Measurements from ENCODE around the gene TNFSF18. TPM values are rescaled to one million over a fixed set of nuclear protein-coding genes. Genes with fewer than 3 reads are reported as not detected.

TNFSF18 gene
- 0.22 TPM in 1 of 2 replicates, not detected in the other for total RNA-seq (2014; rRNA removed; shearing (Covaris generic))
- polyA plus RNA-seq (2016; fragmentation: Nextera tagmentation; extraction: Ambion mirVana): 0.11 TPM in 1 of 2 replicates, not detected in the other

DNA sequence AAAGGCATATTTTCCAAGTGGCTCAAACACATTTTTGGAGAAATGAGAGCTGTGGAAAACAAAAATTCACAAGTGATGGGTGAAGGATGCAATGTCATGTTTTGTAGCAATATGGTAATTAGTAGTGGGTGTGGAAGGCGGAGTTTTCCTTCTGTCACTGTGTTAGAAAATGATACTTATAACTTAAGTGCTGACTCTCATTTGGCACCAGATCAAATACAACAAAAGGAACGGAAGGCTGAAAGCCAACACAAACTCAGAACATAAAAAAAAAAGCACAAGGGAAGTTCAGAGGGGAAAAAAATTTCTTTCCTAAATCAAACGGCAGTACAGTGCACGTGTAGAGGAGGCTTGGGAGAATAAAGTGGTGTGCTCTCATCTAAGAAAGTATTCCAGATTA, at the start of gene TNFSF18:
Gene TNFSF18 (minus strand): TSS at position 77 of the 400 bp plus-strand sequence. CDS start 45 bp downstream, at position 32.
- in situ Hi-C loops (cut with MboI): no loop called here
- Histone ChIP-seq H3K9ac (no peak within 1 kb of the TSS), H3K4me3 (no peak within 1 kb of the TSS), H3K27ac (no peak within 1 kb of the TSS), H3K9me2 (ENCODE audit: insufficient read depth) (no peaks in the 10 kb centered on the region; the same call in 1 of the 2 replicates), H3K9me3 (ENCODE audit: low read depth) (no peaks in the 10 kb centered on the region), H3K36me3 (ENCODE audit: low read depth) (no peaks in the 10 kb centered on the region), H2AFZ (no peak within 1 kb of the TSS), H3K79me2 (ENCODE audit: insufficient read depth) (no peaks in the 10 kb centered on the region), H3K4me2 (ENCODE audit: unreplicated experiment) (no peak within 1 kb of the TSS), H4K20me1 (ENCODE audit: insufficient read depth) (no peaks in the 10 kb centered on the region), H3K4me1 (ENCODE audit: insufficient read depth) (peaks cover 14% of the 10 kb centered on the region), H3K27me3 (replicated peaks; ENCODE audit: insufficient read depth) (no peaks in the 10 kb centered on the region), H3F3A (ENCODE audit: insufficient read depth) (peaks cover 9% of the 10 kb centered on the region; the same call in 1 of the 2 replicates)
- 31 to 34% methylated on average over 4 of the region's 4 CpGs for WGBS, 2 experiments (ENCODE audit: low coverage in 1 of 2, low lambda C conversion rate in 2 of 2, missing lambda C conversion rate in 2 of 2)
- no peak for TF ChIP-seq EZH2 (IDR thresholded peaks at IDR 0.05; ENCODE audit: insufficient read depth, poor library complexity, severe bottlenecking)
- DNase-seq: no peak

GRCh38 chr1:173099166-173099565, 48.4 kb upstream of the TNFSF18 start:
- Histone ChIP-seq H3K4me1 (ENCODE audit: insufficient read depth) (peaks cover 37% of the 10 kb centered on the region), H3K27me3 (replicated peaks; ENCODE audit: insufficient read depth) (no peaks in the 10 kb centered on the region), H3F3A (ENCODE audit: insufficient read depth) (peaks cover 18% of the 10 kb centered on the region), H3K36me3 (ENCODE audit: low read depth) (no peaks in the 10 kb centered on the region), H3K4me3 (no peak overlapping the region), H3K9me2 (ENCODE audit: insufficient read depth) (no peaks in the 10 kb centered on the region), H3K27ac (no peak overlapping the region), H3K9me3 (ENCODE audit: low read depth) (no peaks in the 10 kb centered on the region), H3K79me2 (ENCODE audit: insufficient read depth) (no peaks in the 10 kb centered on the region), H4K20me1 (ENCODE audit: insufficient read depth) (no peaks in the 10 kb centered on the region), H3K4me2 (ENCODE audit: unreplicated experiment) (no peak overlapping the region), H2AFZ (no peak overlapping the region), H3K9ac (no peak overlapping the region)
- TF ChIP-seq EZH2 (IDR thresholded peaks at IDR 0.05; ENCODE audit: insufficient read depth, poor library complexity, severe bottlenecking) (no peak), EZH2phosphoT487 (IDR thresholded peaks at IDR 0.05; ENCODE audit: insufficient read depth, low read depth) (no peak)
- no peak for DNase-seq
- in situ Hi-C loops (cut with MboI): no loop called here
- WGBS, 2 experiments (ENCODE audit: low coverage in 1 of 2, low lambda C conversion rate in 2 of 2, missing lambda C conversion rate in 2 of 2): 99 to 100% methylated on average over 2 of the region's 2 CpGs

- Histone ChIP-seq H3K27me3 (replicated peaks; ENCODE audit: insufficient read depth) (no peaks in the 10 kb centered on the region), H3K4me2 (ENCODE audit: unreplicated experiment) (no peak overlapping the region), H3K9me2 (ENCODE audit: insufficient read depth) (no peaks in the 10 kb centered on the region), H3K9ac (no peak overlapping the region), H3K27ac (no peak overlapping the region), H3F3A (ENCODE audit: insufficient read depth) (peaks cover 18% of the 10 kb centered on the region), H2AFZ (peak overlapping the region; percentile 44; the same call in 1 of the 2 replicates), H3K4me1 (ENCODE audit: insufficient read depth) (peaks cover 37% of the 10 kb centered on the region), H3K9me3 (ENCODE audit: low read depth) (no peaks in the 10 kb centered on the region), H3K36me3 (ENCODE audit: low read depth) (no peaks in the 10 kb centered on the region), H4K20me1 (ENCODE audit: insufficient read depth) (no peaks in the 10 kb centered on the region), H3K79me2 (ENCODE audit: insufficient read depth) (no peaks in the 10 kb centered on the region), H3K4me3 (no peak overlapping the region)
- in situ Hi-C loops (cut with MboI): no loop called here
- no peak for DNase-seq
- TF ChIP-seq EZH2phosphoT487 (IDR thresholded peaks at IDR 0.05; ENCODE audit: insufficient read depth, low read depth) (no peak), EZH2 (IDR thresholded peaks at IDR 0.05; ENCODE audit: insufficient read depth, poor library complexity, severe bottlenecking) (no peak)
These were observed 47.4 kb upstream of the TNFSF18 start for GRCh38 chr1:173098117-173098516.

GRCh38 chr1:173097001-173097400, 46.3 kb upstream of the TNFSF18 start:
- Histone ChIP-seq H3K4me3 (no peak overlapping the region), H3K4me1 (ENCODE audit: insufficient read depth) (peaks cover 37% of the 10 kb centered on the region), H4K20me1 (ENCODE audit: insufficient read depth) (no peaks in the 10 kb centered on the region), H2AFZ (peak overlapping the region; percentile 49), H3K9me3 (ENCODE audit: low read depth) (no peaks in the 10 kb centered on the region), H3K9me2 (ENCODE audit: insufficient read depth) (no peaks in the 10 kb centered on the region), H3K36me3 (ENCODE audit: low read depth) (no peaks in the 10 kb centered on the region), H3K27ac (peak overlapping the region; percentile 32), H3K9ac (no peak overlapping the region), H3F3A (ENCODE audit: insufficient read depth) (peaks cover 18% of the 10 kb centered on the region), H3K79me2 (ENCODE audit: insufficient read depth) (no peaks in the 10 kb centered on the region), H3K4me2 (ENCODE audit: unreplicated experiment) (no peak overlapping the region), H3K27me3 (replicated peaks; ENCODE audit: insufficient read depth) (no peaks in the 10 kb centered on the region)
- WGBS, 2 experiments (ENCODE audit: low coverage in 1 of 2, low lambda C conversion rate in 2 of 2, missing lambda C conversion rate in 2 of 2): 43 to 45% methylated on average over 1 of the region's 1 CpG
- peak; percentile 65 for DNase-seq
- in situ Hi-C loops (cut with MboI): no loop called here
- TF ChIP-seq EZH2 (IDR thresholded peaks at IDR 0.05; ENCODE audit: insufficient read depth, poor library complexity, severe bottlenecking) (no peak), EZH2phosphoT487 (IDR thresholded peaks at IDR 0.05; ENCODE audit: insufficient read depth, low read depth) (no peak)

DNA sequence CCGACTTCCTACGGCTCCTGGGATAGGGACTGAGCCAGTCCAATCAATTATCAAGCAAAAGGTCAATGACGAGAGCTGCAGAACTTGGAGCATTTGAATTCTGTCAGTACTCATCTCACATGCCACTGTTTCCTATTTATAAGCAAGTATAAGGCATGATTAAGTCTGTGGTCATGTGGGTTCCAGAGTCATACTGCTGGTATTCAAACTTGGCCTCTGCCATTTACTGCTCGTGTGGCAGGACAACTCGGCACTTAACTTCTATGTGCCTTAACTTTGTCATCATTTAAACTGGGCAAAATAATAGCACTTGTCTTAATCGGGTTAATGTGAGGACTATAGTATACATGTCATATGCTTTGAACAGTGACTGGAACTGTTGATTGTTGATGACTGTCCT, 44.9 kb upstream of the TNFSF18 start:
- Histone ChIP-seq H4K20me1 (ENCODE audit: insufficient read depth) (no peaks in the 10 kb centered on the region), H3K27ac (peak overlapping the region; percentile 34), H3K9me2 (ENCODE audit: insufficient read depth) (no peaks in the 10 kb centered on the region), H3K27me3 (replicated peaks; ENCODE audit: insufficient read depth) (no peaks in the 10 kb centered on the region), H3K9me3 (ENCODE audit: low read depth) (no peaks in the 10 kb centered on the region), H3K4me3 (0 out of 2 replicates have a peak overlapping the region, but pooled peaks have one; percentile 4), H3F3A (ENCODE audit: insufficient read depth) (peaks cover 18% of the 10 kb centered on the region), H3K9ac (no peak overlapping the region), H2AFZ (no peak overlapping the region), H3K36me3 (ENCODE audit: low read depth) (no peaks in the 10 kb centered on the region), H3K79me2 (ENCODE audit: insufficient read depth) (no peaks in the 10 kb centered on the region), H3K4me2 (ENCODE audit: unreplicated experiment) (peak overlapping the region; percentile 27), H3K4me1 (ENCODE audit: insufficient read depth) (peaks cover 37% of the 10 kb centered on the region)
- in situ Hi-C loops (cut with MboI): no loop called here
- WGBS, 2 experiments (ENCODE audit: low coverage in 1 of 2, low lambda C conversion rate in 2 of 2, missing lambda C conversion rate in 2 of 2): 2 to 3% methylated on average over 6 of the region's 6 CpGs
- TF ChIP-seq EZH2 (IDR thresholded peaks at IDR 0.05; ENCODE audit: insufficient read depth, poor library complexity, severe bottlenecking) (no peak), EZH2phosphoT487 (IDR thresholded peaks at IDR 0.05; ENCODE audit: insufficient read depth, low read depth) (no peak)
- DNase-seq: peak; percentile 92

All from GM23248 (cell line).